H1 (cell line): ENCODE results near the gene CD300LF.

ENCODE experiments used
- CTCF ChIP-seq, 3 experiments: IDR thresholded peaks; 1 replicate in 2 of 3; 2 replicates in 1 of 3; pipeline versions ENCODE4 v1.5.1 to v1.6.1; 2011; ENCODE audit warnings: low read length in 3 of 3, mild to moderate bottlenecking in 3 of 3, inconsistent platforms in 2 of 3, low read depth in 1 of 3, moderate library complexity in 1 of 3; ENCODE audit not compliant: insufficient read depth in 1 of 3; ENCODE audit errors: control extremely low read depth in 1 of 3
- RAD21 ChIP-seq, 2 experiments: IDR thresholded peaks in 1 of 2; conservative IDR thresholded peaks in 1 of 2; 2 replicates each; pipeline ENCODE4 v1.6.1; 2011; ENCODE audit warnings: low read depth in 2 of 2, low read length in 2 of 2, improper control_type of control experiment in 1 of 2, inconsistent platforms in 1 of 2, mild to moderate bottlenecking in 1 of 2, moderate library complexity in 1 of 2
- SIRT6 ChIP-seq: IDR thresholded peaks from one replicate; pipeline ENCODE4 v1.7.1; 2012; ENCODE audit warnings: low read length, inconsistent platforms
- TAF7 ChIP-seq: optimal IDR thresholded peaks from 2 replicates; pipeline ENCODE3; 2011; ENCODE audit warnings: low read depth, mild to moderate bottlenecking, inconsistent platforms, low read length, moderate library complexity, borderline replicate concordance

DNA sequence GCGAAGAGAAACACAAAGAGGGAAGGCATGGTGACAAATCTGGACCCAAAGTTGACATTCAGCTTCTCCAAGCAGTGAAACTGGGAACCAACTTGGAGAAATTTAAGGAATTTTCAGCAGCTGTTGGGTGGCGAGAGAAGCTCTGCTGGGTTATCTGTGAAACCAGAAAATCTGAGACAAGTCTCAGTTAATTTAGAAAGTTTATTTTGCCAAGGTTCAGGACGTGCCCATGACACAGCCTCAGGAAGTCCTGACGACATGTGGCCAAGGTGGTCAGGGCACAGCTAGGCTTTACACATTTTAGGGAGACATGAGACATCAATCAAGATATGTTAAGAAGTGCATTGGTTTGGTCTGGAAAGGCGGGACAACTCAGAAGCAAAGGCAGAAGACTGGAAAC, 11.2 kb upstream of the CD300LF start:
- TF ChIP-seq CTCF (IDR thresholded peaks at IDR 0.05; ENCODE audit: control extremely low read depth in 1 of 3, insufficient read depth in 1 of 3, low read depth in 1 of 3, low read length in 3 of 3) (no peak), TAF7 (no peak), SIRT6 (no peak), RAD21 (IDR thresholded peaks at IDR 0.05 in 1 of 2, conservative IDR thresholded peaks at IDR 0.05 in 1 of 2; ENCODE audit: low read depth in 2 of 2, low read length in 2 of 2) (no peak)
